Measurements from ENCODE around the gene EPHB1. TPM values are rescaled to one million over a fixed set of nuclear protein-coding genes. Genes with fewer than 3 reads are reported as not detected.
A peak's percentile ranks its signal among the peaks of the same experiment; 100 is the strongest.
"Not testable (repeated sequence)": the region's sequence is repeated elsewhere in the genome, so short reads cannot be mapped to it uniquely, and the experiment has no call there.

EPHB1 gene
- total RNA-seq, 4 donors from 2014 or later: 2.3 to 5.6 (median 4.6) TPM

- DNase-seq: peak; percentile 72
- no peaks in the 10 kb centered on the region for H3K9me3 ChIP-seq
- no peak for TF ChIP-seq CTCF (IDR thresholded peaks at IDR 0.05)
- no peak for TF ChIP-seq POLR2A (IDR thresholded peaks at IDR 0.05)
- 21 to 22% methylated on average over 4 of the region's 4 CpGs for WGBS, 2 donors
- H3K4me1 ChIP-seq: peaks cover 12 to 14% of the 10 kb centered on the region in 2 donors
- H3K4me3 ChIP-seq (replicated peaks in 1 of 3): no peak overlapping the region
- H3K27ac ChIP-seq: no peak overlapping the region
- intact Hi-C loops (cut with DNase I): no loop called here
- no peaks in the 10 kb centered on the region for H3K36me3 ChIP-seq
- H3K27me3 ChIP-seq: no peaks in the 10 kb centered on the region
These were observed 205.4 kb downstream of the EPHB1 start for GRCh38 chr3:135000465-135000864.

DNA sequence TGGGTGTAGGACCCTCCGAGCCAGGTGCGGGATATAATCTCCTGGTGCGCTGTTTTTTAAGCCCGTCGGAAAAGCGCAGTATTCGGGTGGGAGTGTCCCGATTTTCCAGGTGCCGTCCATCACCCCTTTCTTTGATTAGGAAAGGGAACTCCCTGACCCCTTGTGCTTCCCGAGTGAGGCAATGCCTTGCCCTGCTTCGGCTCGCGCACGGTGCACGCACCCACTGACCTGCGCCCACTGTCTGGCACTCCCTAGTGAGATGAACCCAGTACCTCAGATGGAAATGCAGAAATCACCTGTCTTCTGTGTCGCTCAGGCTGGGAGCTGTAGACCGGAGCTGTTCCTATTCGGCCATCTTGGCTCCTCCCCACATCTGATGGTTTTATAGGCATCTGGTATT lies 210.6 kb downstream of the EPHB1 start:
- DNase-seq; H3K36me3 ChIP-seq; H3K4me3 ChIP-seq (replicated peaks in 1 of 3); H3K27me3 ChIP-seq; H3K27ac ChIP-seq; H3K4me1 ChIP-seq; H3K9me3 ChIP-seq; intact Hi-C loops (cut with DNase I): not testable (repeated sequence)
- 97% methylated on average over 16 to 19 of the region's 19 CpGs for WGBS, 2 donors

DNA sequence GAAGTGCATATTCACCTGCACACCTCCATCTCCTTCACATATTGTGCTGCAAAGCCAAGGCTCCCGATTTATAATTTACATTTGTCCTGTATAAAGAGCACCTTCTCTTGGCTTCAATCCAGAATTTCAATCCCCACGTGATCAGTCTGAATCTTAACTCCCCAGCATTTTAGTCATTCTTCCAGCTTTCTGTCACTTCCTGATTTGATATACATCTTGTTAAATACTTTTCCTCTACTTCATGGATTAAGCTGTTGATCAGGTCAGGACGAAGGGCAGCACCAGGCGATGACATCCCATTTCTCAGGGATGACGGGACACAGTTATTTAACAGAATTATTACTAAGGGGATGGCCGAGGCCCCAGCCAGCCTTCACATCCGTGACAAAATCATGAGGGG lies 212.5 kb downstream of the EPHB1 start:
- Histone ChIP-seq H3K27me3 (no peaks in the 10 kb centered on the region), H3K4me3 (replicated peaks in 1 of 3) (no peak overlapping the region), H3K36me3 (no peaks in the 10 kb centered on the region), H3K27ac (no peak overlapping the region), H3K4me1 (peaks cover 0 to 11% of the 10 kb centered on the region in 2 donors), H3K9me3 (no peaks in the 10 kb centered on the region)
- WGBS, 2 donors: 72 to 73% methylated on average over 7 of the region's 7 CpGs
- TF ChIP-seq POLR2A (IDR thresholded peaks at IDR 0.05): no peak
- TF ChIP-seq CTCF (IDR thresholded peaks at IDR 0.05): no peak
- no peak for DNase-seq
- intact Hi-C loops (cut with DNase I): no loop called here

- Histone ChIP-seq H3K36me3 (no peaks in the 10 kb centered on the region), H3K27ac (no peak overlapping the region), H3K27me3 (no peaks in the 10 kb centered on the region), H3K9me3 (no peaks in the 10 kb centered on the region), H3K4me1 (peaks cover 0 to 12% of the 10 kb centered on the region in 2 donors), H3K4me3 (replicated peaks in 1 of 3) (no peak overlapping the region)
- WGBS, 2 donors: 89 to 92% methylated on average over 2 of the region's 2 CpGs
- TF ChIP-seq CTCF (IDR thresholded peaks at IDR 0.05): no peak
- no peak for TF ChIP-seq POLR2A (IDR thresholded peaks at IDR 0.05)
- no peak for DNase-seq
- intact Hi-C loops (cut with DNase I): no loop called here
These were observed 213.3 kb downstream of the EPHB1 start for GRCh38 chr3:135008326-135008725.

DNA sequence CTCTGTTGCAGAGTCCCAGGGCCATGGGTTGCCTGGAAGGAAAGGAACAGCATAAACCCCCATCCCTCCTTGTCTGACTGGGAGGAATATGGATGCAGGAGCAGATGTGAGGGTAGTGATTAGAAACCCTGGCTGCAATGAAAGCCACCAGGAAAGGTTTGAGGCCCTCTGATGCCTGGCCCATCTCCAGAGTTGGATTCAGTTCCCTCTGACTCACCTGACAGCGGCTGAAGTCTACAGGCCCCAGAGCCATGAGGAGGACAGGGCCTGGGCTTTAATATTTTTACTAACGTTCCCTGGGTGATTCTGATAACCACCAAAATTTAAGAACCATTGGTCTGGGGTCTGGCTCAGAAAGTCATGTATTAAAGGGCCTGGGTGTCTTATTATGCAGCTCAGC lies 214.0 kb downstream of the EPHB1 start:
- TF ChIP-seq CTCF (IDR thresholded peaks at IDR 0.05) (no peak), POLR2A (IDR thresholded peaks at IDR 0.05) (no peak)
- Histone ChIP-seq H3K9me3 (no peaks in the 10 kb centered on the region), H3K4me3 (replicated peaks in 1 of 3) (no peak overlapping the region), H3K36me3 (no peaks in the 10 kb centered on the region), H3K27ac (no peak overlapping the region), H3K27me3 (no peaks in the 10 kb centered on the region), H3K4me1 (peaks cover 0 to 12% of the 10 kb centered on the region in 2 donors)
- WGBS, 2 donors: 81 to 95% methylated on average over 2 of the region's 2 CpGs
- intact Hi-C loops (cut with DNase I): no loop called here
- DNase-seq: no peak

DNA sequence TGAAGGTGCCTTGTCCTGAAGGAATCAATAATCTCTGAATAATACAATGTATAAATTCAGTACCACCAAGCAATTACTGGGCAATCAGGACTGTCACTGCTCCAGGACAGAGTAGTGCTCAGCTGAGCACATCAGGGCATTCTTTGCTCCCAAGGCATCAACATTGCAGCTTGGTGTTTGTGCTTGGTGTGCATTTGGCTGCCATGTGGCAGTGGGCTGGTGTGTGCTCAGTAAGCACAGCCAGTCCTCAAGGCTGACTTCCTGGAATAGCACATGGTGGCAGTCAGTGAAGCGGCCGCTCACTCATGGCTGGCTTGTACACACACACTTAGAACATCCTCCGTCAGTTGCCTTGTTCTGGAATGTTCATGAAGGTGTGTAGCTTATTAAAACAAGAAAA lies 217.0 kb downstream of the EPHB1 start:
- Histone ChIP-seq H3K4me1 (peaks cover under 1 to 21% of the 10 kb centered on the region in 2 donors), H3K36me3 (no peaks in the 10 kb centered on the region), H3K27me3 (no peaks in the 10 kb centered on the region), H3K9me3 (no peaks in the 10 kb centered on the region), H3K27ac (peak overlapping the region in 2 of 3 donors; percentile 53 to 74), H3K4me3 (replicated peaks in 1 of 3) (no peak overlapping the region)
- peak; percentile 75 to 76 for DNase-seq
- intact Hi-C loops (cut with DNase I): no loop called here
- 59 to 64% methylated on average over 3 of the region's 3 CpGs for WGBS, 2 donors
- TF ChIP-seq CTCF (IDR thresholded peaks at IDR 0.05) (no peak), POLR2A (IDR thresholded peaks at IDR 0.05) (no peak)

Data from thyroid gland (tissue), 4 donors.